ENCODE results near the gene LSP1. TPM values are rescaled to one million over a fixed set of nuclear protein-coding genes. Genes with fewer than 3 reads are reported as not detected.

LSP1 gene
- total and polyA plus RNA-seq, 8 donors = 9.8 to 239 (median 58.9) TPM

DNA sequence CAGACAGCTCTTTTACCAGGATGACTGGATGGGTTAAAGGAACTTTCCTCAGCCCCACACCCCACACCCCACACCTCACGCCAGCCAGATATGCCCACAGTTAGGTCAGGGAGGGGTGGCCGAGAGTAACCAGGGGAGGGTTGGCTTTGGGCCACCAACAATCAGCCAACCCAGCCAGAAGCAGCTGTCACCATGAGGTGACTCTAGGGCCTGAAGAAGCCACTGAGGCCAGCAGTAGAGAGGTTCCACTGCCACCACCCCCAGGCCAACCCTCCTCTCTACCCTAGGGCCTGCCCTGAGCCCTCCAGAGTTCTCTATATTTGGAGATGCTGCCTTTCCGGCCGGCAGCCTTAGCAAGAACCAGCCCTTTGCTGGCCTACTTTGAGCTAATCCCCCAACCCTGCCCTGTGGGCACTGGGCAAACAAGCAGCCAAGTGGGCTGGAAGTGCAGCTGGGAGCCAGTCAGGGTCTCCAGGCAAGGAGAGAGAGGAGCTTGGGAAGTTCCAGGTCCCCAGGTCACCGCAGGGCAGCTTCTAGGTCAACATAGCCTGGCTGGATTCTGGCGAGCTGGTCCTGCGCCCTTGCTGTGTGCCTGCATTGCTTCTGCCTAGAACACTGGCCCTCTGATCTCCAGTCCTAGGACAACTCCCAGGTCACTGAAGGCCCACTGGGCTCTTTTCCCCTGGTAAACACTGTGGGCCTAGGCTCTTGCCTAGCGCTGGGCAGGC lies 30.1 kb upstream of the LSP1 start:
- Histone ChIP-seq H3K4me3 (no peak overlapping the region), H3K27ac (no peak overlapping the region), H3K4me1 (peaks cover 26 to 42% (median 33%) of the 10 kb centered on the region in 4 donors), H3K9me3 (peaks cover 0 to 18% (median 15%) of the 10 kb centered on the region in 4 donors), H3K36me3 (no peaks in the 10 kb centered on the region), H3K27me3 (peaks cover 0 to 12% (median 0%) of the 10 kb centered on the region in 3 donors)
- WGBS, 5 donors = 60 to 83% (median 76%) methylated on average over 5 to 8 of the region's 8 CpGs
- TF ChIP-seq POLR2AphosphoS5 (IDR thresholded peaks at IDR 0.05) (no peak), POLR2A (IDR thresholded peaks at IDR 0.05) (no peak), EP300 (IDR thresholded peaks at IDR 0.05) (no peak)
- TF ChIP-seq, protein P1, sequence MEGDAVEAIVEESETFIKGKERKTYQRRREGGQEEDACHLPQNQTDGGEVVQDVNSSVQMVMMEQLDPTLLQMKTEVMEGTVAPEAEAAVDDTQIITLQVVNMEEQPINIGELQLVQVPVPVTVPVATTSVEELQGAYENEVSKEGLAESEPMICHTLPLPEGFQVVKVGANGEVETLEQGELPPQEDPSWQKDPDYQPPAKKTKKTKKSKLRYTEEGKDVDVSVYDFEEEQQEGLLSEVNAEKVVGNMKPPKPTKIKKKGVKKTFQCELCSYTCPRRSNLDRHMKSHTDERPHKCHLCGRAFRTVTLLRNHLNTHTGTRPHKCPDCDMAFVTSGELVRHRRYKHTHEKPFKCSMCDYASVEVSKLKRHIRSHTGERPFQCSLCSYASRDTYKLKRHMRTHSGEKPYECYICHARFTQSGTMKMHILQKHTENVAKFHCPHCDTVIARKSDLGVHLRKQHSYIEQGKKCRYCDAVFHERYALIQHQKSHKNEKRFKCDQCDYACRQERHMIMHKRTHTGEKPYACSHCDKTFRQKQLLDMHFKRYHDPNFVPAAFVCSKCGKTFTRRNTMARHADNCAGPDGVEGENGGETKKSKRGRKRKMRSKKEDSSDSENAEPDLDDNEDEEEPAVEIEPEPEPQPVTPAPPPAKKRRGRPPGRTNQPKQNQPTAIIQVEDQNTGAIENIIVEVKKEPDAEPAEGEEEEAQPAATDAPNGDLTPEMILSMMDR (IDR thresholded peaks at IDR 0.05) = no peak
- intact Hi-C loops (cut with DNase I; ENCODE audit: low total_unique reads) = no loop called here
- no peak for DNase-seq

DNA sequence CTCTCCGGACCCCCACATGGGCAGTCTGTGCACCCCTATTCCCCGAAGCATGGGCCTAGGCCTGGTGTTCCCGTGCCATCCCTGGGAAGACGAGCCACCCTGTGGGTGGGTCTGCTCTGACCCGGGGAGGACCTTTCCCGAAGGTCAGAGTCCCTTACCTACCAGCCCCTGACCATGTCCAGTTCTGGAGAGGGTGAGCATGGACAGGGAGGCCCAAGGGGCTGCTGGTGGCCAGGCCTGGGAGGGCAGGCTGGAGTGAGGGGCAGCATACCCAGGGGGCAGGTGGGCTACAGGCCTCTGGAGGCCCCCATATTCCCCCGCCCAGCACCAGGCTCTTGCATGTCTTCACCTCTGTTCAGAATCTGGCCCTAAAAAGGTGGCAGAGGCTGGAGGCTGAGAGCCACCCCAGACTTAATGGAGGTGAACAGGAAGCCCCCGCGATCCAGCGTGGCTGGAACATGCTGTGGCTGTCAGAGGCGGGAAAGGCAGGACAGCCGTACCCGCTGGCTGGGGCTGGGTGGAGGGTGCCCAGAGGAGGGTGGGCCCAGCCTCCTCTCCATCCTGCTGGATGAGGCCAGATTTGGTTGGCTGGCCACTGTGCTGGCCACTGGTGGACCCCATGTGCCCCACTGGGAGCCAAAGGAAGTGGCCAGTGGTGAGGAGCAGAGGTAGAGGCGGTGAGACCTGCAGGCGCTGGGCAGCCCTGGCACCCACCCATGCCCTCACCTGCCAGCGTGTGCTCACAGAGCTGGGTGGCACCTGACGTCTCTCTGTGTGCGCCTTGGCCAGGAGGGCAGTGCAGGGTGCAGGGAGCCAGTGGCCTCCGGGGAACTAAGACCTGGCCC lies 29.3 kb upstream of the LSP1 start:
- WGBS, 5 donors = 78 to 94% (median 86%) methylated on average over 12 to 19 of the region's 19 CpGs
- Histone ChIP-seq H3K4me3 (no peak overlapping the region), H3K27ac (no peak overlapping the region), H3K4me1 (peaks cover 28 to 50% (median 34%) of the 10 kb centered on the region in 4 donors), H3K27me3 (peaks cover 0 to 14% (median 0%) of the 10 kb centered on the region in 3 donors), H3K9me3 (peaks cover 0 to 11% (median 8%) of the 10 kb centered on the region in 4 donors), H3K36me3 (no peaks in the 10 kb centered on the region)
- peak in 1 of 2 donors; percentile 55 for DNase-seq
- intact Hi-C loops (cut with DNase I; ENCODE audit: low total_unique reads) = no loop called here
- TF ChIP-seq EP300 (IDR thresholded peaks at IDR 0.05) = no peak
- TF ChIP-seq, protein P1 (IDR thresholded peaks at IDR 0.05) = no peak
- TF ChIP-seq POLR2AphosphoS5 (IDR thresholded peaks at IDR 0.05) = no peak
- no peak for TF ChIP-seq POLR2A (IDR thresholded peaks at IDR 0.05)

DNA sequence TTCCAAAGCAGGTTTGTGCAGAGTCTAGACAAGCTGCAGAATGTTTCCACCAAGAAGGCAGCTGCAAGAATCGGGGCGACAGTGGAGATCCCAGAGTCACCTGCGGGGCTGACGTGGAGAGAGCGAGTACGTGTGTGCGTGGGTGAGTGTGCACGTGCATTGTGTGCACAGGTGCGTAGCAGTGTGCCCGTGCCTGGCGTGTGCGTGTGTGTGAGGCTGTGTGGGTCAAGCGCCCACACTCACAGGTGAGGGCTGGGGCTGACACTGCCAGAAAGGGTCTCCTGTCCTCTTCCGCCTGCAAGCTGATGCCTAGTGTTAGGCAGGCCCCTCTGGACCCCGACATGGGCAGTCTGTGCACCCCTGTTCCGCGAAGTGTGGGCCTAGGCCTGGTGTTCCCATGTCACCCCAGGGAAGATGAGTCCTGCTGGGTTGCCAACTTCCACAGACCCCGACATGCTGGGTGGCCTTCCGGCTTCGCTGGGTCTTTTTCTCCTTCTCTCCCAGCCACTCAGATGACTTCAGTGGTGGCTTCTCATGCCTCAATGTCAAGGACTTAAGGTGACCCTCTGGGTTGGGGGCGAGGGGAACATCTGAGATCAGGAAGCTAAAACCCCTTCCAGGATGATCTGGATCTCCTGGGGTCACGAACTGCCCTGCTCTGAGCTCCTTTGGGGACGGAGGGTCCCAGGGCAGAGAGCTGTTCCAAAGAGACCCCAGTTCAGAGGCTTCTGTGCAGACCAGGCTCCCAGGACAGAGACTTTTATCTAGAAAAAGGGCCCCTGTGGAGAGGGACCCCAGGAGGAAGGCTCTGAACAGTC lies 28.5 kb upstream of the LSP1 start:
- Histone ChIP-seq H3K4me1 (peaks cover 28 to 58% (median 37%) of the 10 kb centered on the region in 4 donors), H3K9me3 (peaks cover 0 to 3% (median under 1%) of the 10 kb centered on the region in 4 donors), H3K4me3 (no peak overlapping the region), H3K36me3 (no peaks in the 10 kb centered on the region), H3K27me3 (peaks cover 0 to 18% (median 0%) of the 10 kb centered on the region in 3 donors), H3K27ac (no peak overlapping the region)
- WGBS, 5 donors = 71 to 87% (median 84%) methylated on average over 21 to 23 of the region's 23 CpGs
- no peak for DNase-seq
- intact Hi-C loops (cut with DNase I; ENCODE audit: low total_unique reads) = no loop called here
- TF ChIP-seq, protein P1 (IDR thresholded peaks at IDR 0.05) = no peak
- TF ChIP-seq POLR2A (IDR thresholded peaks at IDR 0.05) (no peak), EP300 (IDR thresholded peaks at IDR 0.05) (no peak), POLR2AphosphoS5 (IDR thresholded peaks at IDR 0.05) (no peak)

Measured in stomach (tissue), 9 donors.